Glomerular visceral epithelial cell (primary cell): ENCODE data around the gene FLCN.

Experiments
- DNase-seq: peaks from one replicate; pipeline ENCODE4 v3.0.0-alpha.2; 2016; ENCODE audit errors: extremely low spot score

The FLCN gene

DNA sequence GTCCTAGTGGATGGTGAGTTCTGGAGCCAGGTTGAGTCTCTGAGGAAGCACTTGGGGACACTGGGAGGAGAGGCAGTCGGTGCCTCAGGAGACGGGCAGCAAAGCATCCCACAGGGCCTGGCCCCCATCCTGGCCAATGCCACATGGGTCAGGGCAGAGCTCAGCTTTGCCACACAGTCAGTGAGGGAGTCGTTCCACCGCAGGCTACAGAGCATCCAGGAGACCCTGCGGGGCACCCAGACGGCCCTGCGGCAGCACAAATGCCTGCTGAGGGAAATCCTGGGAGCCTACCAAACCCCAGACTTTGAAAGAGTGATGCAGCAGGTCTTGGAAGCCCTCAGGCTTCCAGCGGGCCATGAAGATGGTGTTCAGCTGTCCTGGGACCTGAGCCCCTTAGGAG lies 70.5 kb downstream of the FLCN start:
- no peak for DNase-seq

DNA sequence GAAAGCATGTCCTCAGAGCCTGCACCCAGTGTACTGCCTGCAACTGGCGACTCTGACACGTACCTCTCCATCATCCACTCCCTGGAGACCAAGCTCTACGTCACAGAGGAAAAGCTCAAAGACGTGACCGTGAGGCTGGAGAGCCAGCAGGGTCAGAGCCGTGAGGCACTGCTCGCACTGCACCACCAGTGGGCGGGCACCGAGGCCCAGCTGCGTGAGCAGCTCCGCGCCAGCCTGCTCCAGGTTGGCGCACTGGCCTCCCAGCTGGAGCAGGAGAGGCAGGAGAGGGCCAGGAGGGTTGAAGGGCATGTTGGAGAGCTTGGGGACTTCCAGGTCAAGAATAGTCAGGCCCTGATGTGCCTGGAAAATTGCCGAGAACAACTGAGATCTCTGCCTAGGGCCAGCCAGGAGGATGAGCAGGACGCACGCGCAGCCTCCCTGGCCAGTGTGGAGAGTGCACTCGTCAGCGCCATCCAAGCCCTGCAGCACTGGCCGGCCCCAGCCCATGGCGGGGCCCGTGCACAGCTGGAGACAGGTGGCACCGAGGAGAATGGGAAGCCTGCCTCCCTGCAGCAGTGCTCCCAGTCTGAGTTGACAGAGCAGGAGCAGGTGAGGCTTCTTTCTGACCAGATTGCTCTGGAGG lies 71.2 kb downstream of the FLCN start:
- DNase-seq, result no peak

DNA sequence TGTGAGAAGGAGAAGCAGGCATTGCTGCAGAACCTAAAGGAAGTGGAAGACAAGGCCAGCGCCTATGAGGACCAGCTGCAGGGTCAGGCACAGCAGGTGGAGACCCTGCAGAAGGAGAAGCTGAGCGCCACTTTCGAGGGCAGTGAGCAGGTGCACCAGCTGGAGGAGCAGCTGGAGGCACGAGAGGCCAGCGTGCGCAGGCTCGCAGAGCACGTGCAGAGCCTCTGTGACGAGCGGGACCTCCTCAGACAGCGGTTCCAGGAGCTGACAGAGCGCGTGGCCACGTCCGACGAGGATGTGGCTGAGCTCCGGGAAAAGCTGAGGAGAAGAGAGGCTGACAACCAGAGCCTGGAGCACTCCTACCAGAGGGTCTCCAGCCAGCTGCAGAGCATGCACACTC lies 72.3 kb downstream of the FLCN start:
- DNase-seq, result no peak

DNA sequence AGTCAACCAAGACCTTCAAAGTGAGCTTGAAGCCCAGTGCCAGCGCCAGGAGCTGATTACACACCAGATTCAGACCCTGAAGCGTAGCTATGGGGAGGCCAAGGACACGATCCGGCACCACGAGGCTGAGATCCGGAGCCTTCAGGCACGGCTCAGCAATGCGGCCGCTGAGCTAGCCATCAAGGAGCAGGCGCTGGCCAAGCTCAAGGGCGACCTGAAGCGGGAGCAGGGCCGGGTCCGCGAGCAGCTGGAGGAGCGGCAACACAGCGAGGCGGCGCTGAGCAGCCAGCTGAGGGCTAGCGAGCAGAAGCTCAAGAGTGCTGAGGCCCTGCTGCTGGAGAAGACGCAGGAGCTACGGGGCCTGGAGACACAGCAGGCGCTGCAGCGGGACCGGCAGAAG lies 72.8 kb downstream of the FLCN start:
- no peak for DNase-seq
